Activated effector memory CD4-positive, alpha-beta T cell treated with anti-CD3 and anti-CD28 coated beads, Interleukin-2, amount 50 U/mL, for 16 hours (primary cell): Measurements from ENCODE around the gene DDX10.
"Not testable (repeated sequence)": the region's sequence is repeated elsewhere in the genome, so short reads cannot be mapped to it uniquely, and the experiment has no call there.

Experiments used
- DNase-seq: peaks from one replicate; pipeline ENCODE4 v3.0.0-alpha.2; 2020

The DDX10 gene

GRCh38 chr11:108780119-108780518 is 115.2 kb downstream of the DDX10 start:
- no peak for DNase-seq

- DNase-seq, result no peak
These were observed 117.1 kb downstream of the DDX10 start for GRCh38 chr11:108781946-108782345.

- DNase-seq, result no peak
These were observed 121.6 kb downstream of the DDX10 start for GRCh38 chr11:108786281-108786990.

- DNase-seq, result no peak
These were observed 122.2 kb downstream of the DDX10 start for GRCh38 chr11:108787105-108787504.

- no peak for DNase-seq
These were observed 123.8 kb downstream of the DDX10 start for GRCh38 chr11:108788565-108789199.

- no peak for DNase-seq
These were observed 125.8 kb downstream of the DDX10 start for GRCh38 chr11:108790501-108791299.

GRCh38 chr11:108793138-108793537 is 128.3 kb downstream of the DDX10 start:
- no peak for DNase-seq

- DNase-seq, result no peak
These were observed 128.7 kb downstream of the DDX10 start for GRCh38 chr11:108793611-108794010.

GRCh38 chr11:108796551-108796950 is 131.7 kb downstream of the DDX10 start:
- DNase-seq, result no peak

- DNase-seq, result no peak
These were observed 132.8 kb downstream of the DDX10 start for GRCh38 chr11:108797578-108798100.

- DNase-seq, result no peak
These were observed 137.6 kb downstream of the DDX10 start for GRCh38 chr11:108802492-108802891.

- DNase-seq, result no peak
These were observed 138.9 kb downstream of the DDX10 start for GRCh38 chr11:108803776-108804175.

- DNase-seq, result no peak
These were observed 139.6 kb downstream of the DDX10 start for GRCh38 chr11:108804511-108804910.

- DNase-seq, result no peak
These were observed 140.2 kb downstream of the DDX10 start for GRCh38 chr11:108805030-108805429.

GRCh38 chr11:108807262-108807661 is 142.4 kb downstream of the DDX10 start:
- DNase-seq, result no peak

GRCh38 chr11:108813086-108813485 is 148.2 kb downstream of the DDX10 start:
- no peak for DNase-seq

GRCh38 chr11:108817976-108818375 is 153.1 kb downstream of the DDX10 start:
- no peak for DNase-seq

GRCh38 chr11:108818971-108819370 is 154.1 kb downstream of the DDX10 start:
- no peak for DNase-seq

GRCh38 chr11:108819957-108820356 is 155.1 kb downstream of the DDX10 start:
- DNase-seq, result no peak

- not testable (repeated sequence) for DNase-seq
These were observed 159.1 kb downstream of the DDX10 start for GRCh38 chr11:108823960-108824359.

- DNase-seq, result no peak
These were observed 159.7 kb downstream of the DDX10 start for GRCh38 chr11:108824545-108824944.

GRCh38 chr11:108825381-108825780 is 160.5 kb downstream of the DDX10 start:
- no peak for DNase-seq

- DNase-seq, result no peak
These were observed 161.3 kb downstream of the DDX10 start for GRCh38 chr11:108826136-108826535.

- DNase-seq, result no peak
These were observed 170.8 kb downstream of the DDX10 start for GRCh38 chr11:108835624-108836023.
